IMR-90 (cell line): Measurements from ENCODE around the gene ACOXL. TPM values are rescaled to one million over a fixed set of nuclear protein-coding genes. Genes with fewer than 3 reads are reported as not detected.
A peak's percentile ranks its signal among the peaks of the same experiment; 100 is the strongest.

Experiments
- ATAC-seq: fragments of 200-7000 bp; cut with Tn5 transposase; 2 replicates; pipeline ENCODE4 v1.9.1; 2020; ENCODE audit warnings: low read depth, mild to moderate bottlenecking, moderate library complexity
- BruUV-seq: library from RNA; stranded (reverse); fragments of 400-500 nt; replicated peaks from 2 replicates; lab custom pipeline; 2021; lab: Mats Ljungman, UMichigan
- CTCF ChIA-PET: fragments of 300-600 bp; formaldehyde crosslinking; extraction: SDS; loops from one replicate; lab custom pipeline; 2021; ENCODE audit warnings: antibody characterized with exemption; lab: Yijun Ruan, JAX
- POLR2A ChIA-PET: fragments of 300-600 bp; sonication (Branson Sonifier 250); formaldehyde crosslinking; loops from one replicate; lab custom pipeline; 2022; ENCODE audit warnings: antibody characterized with exemption; ENCODE audit not compliant: unreplicated experiment; lab: Charles Lee
- DNase-seq: peaks from one replicate; pipeline ENCODE4 v3.0.0; 2013
- H2AFZ ChIP-seq: replicated peaks from 2 replicates; pipeline ENCODE3; 2013; ENCODE audit warnings: low read length, mild to moderate bottlenecking; ENCODE audit not compliant: poor library complexity
- H2AK5ac ChIP-seq: 2 replicates; pipeline ENCODE4 v1.6.1; 2013; ENCODE audit warnings: low read depth, low read length, inconsistent platforms
- H2AK9ac ChIP-seq: replicated peaks from 2 replicates; pipeline ENCODE3; 2013; ENCODE audit warnings: mild to moderate bottlenecking, low read depth, low read length, moderate library complexity; ENCODE audit not compliant: poor library complexity
- H2BK120ac ChIP-seq: 2 replicates; pipeline ENCODE4 v1.6.1; 2013; ENCODE audit warnings: low read depth, low read length, inconsistent platforms
- H2BK15ac ChIP-seq: 3 replicates; pipeline ENCODE4 v1.6.1; 2013; ENCODE audit warnings: low read depth, low read length, inconsistent platforms
- H2BK20ac ChIP-seq: 2 replicates; pipeline ENCODE4 v1.6.1; 2013; ENCODE audit warnings: low read depth, mild to moderate bottlenecking, inconsistent platforms, low read length, moderate library complexity
- H2BK5ac ChIP-seq: 2 replicates; pipeline ENCODE4 v1.6.1; 2013; ENCODE audit warnings: mild to moderate bottlenecking, low read depth, low read length, inconsistent platforms; ENCODE audit not compliant: poor library complexity, severe bottlenecking
- H3K14ac ChIP-seq: replicated peaks from 2 replicates; pipeline ENCODE4 v1.6.1; 2013; ENCODE audit warnings: low read depth, low read length, inconsistent platforms
- H3K18ac ChIP-seq: 2 replicates; pipeline ENCODE4 v1.6.1; 2013; ENCODE audit warnings: low read depth, low read length, control low read depth
- H3K23ac ChIP-seq: 2 replicates; pipeline ENCODE4 v1.6.1; 2013; ENCODE audit warnings: low read depth, low read length, inconsistent platforms
- H3K27ac ChIP-seq: 2 replicates; pipeline ENCODE4 v1.5.1; 2013; ENCODE audit warnings: mild to moderate bottlenecking, control low read depth, low read length; ENCODE audit not compliant: insufficient read depth
- H3K27me3 ChIP-seq: 2 replicates; pipeline ENCODE4 v1.6.1; 2013; ENCODE audit warnings: low read length; ENCODE audit not compliant: control insufficient read depth, insufficient read depth
- H3K36me3 ChIP-seq: 2 replicates; pipeline ENCODE4 v1.6.1; 2013; ENCODE audit warnings: low read length, mixed read lengths; ENCODE audit not compliant: control insufficient read depth, insufficient read depth
- H3K4ac ChIP-seq: 2 replicates; pipeline ENCODE4 v1.6.1; 2013; ENCODE audit warnings: low read depth, low read length, inconsistent platforms
- H3K4me1 ChIP-seq: 2 replicates; pipeline ENCODE4 v1.6.1; 2013; ENCODE audit warnings: low read length, mixed read lengths; ENCODE audit not compliant: control insufficient read depth, insufficient read depth
- H3K4me2 ChIP-seq: 2 replicates; pipeline ENCODE4 v1.6.1; 2013; ENCODE audit warnings: low read depth, mild to moderate bottlenecking, control low read depth, low read length, moderate library complexity
- H3K4me3 ChIP-seq: 2 replicates; pipeline ENCODE4 v1.5.1; 2013; ENCODE audit warnings: low read depth, mild to moderate bottlenecking, control low read depth, low read length, moderate library complexity; ENCODE audit not compliant: insufficient read depth
- H3K56ac ChIP-seq: 2 replicates; pipeline ENCODE4 v1.6.1; 2013; ENCODE audit warnings: low read length, inconsistent platforms; ENCODE audit not compliant: insufficient read depth; ENCODE audit errors: extremely low read depth
- H3K79me1 ChIP-seq, 2 experiments: 2 replicates each; pipeline ENCODE4 v1.6.1; 2013; ENCODE audit warnings: low read length in 2 of 2, inconsistent platforms in 1 of 2, low read depth in 1 of 2
- H3K9ac ChIP-seq: 2 replicates; pipeline ENCODE4 v1.6.1; 2013; ENCODE audit warnings: low read depth, low read length, control low read depth
- H3K9me1 ChIP-seq: 2 replicates; pipeline ENCODE4 v1.6.1; 2013; ENCODE audit warnings: low read length, inconsistent platforms; ENCODE audit not compliant: insufficient read depth
- H3K9me3 ChIP-seq: 2 replicates; pipeline ENCODE4 v1.6.1; 2013; ENCODE audit warnings: low read length; ENCODE audit not compliant: control insufficient read depth, insufficient read depth
- H4K20me1 ChIP-seq: 2 replicates; pipeline ENCODE4 v1.6.1; 2013; ENCODE audit warnings: low read length, inconsistent platforms; ENCODE audit not compliant: insufficient read depth
- H4K5ac ChIP-seq: 2 replicates; pipeline ENCODE4 v1.6.1; 2013; ENCODE audit warnings: mild to moderate bottlenecking, low read depth, low read length, control low read depth
- H4K8ac ChIP-seq, 2 experiments: 2 replicates each; pipeline ENCODE4 v1.6.1; 2013; ENCODE audit warnings: low read depth in 2 of 2, low read length in 2 of 2, control low read depth in 1 of 2, inconsistent platforms in 1 of 2
- H4K91ac ChIP-seq: 2 replicates; pipeline ENCODE4 v1.6.1; 2013; ENCODE audit warnings: low read depth, low read length, inconsistent platforms; ENCODE audit not compliant: insufficient read depth
- WGBS, 2 experiments: methylation state at CpG; one replicate each; pipeline versions ENCODE4 v1.1.5 to v1.1.7; 2013; ENCODE audit warnings: missing lambda C conversion rate in 2 of 2; ENCODE audit not compliant: insufficient read length in 1 of 2; ENCODE audit errors: extremely low coverage in 2 of 2; 5-methylcytosine and 5-hydroxymethylcytosine counted together
- dilution Hi-C: fragments of 300-500 bp; cut with HindIII; formaldehyde crosslinking; loops from one replicate; pipeline ENCODE4 v1.14.3; 2018; ENCODE audit warnings: low sequenced_read_pairs; ENCODE audit not compliant: unreplicated experiment
- in situ Hi-C: fragments of 300-500 bp; cut with MboI; formaldehyde crosslinking; loops from 3 replicates; pipeline ENCODE4 v1.14.3; 2019; ENCODE audit warnings: low sequenced_read_pairs, inconsistent platforms, mixed read lengths
- intact Hi-C: fragments of 100-400 bp; cut with micrococcal nuclease; formaldehyde crosslinking; loops from 2 replicates; pipeline ENCODE4 v1.10.0; 2022
- polyA plus RNA-seq, 3 experiments: library from polyadenylated mRNA; depleted of rRNA; stranded (reverse); fragments of >200 nt; gene quantifications; 2 replicates each; pipeline ENCODE4 v1.2.3, GENCODE V29; 2012; ENCODE audit warnings: low replicate concordance in 1 of 3
- total RNA-seq: library from RNA; depleted of rRNA; stranded (reverse); fragments of >200 nt; gene quantifications from 2 replicates; pipeline ENCODE4 v1.2.3, GENCODE V29; 2012
- TF ChIP-seq, protein P1 (sequence below): conservative IDR thresholded peaks from 2 replicates; pipeline ENCODE4 v1.5.1; 2012; ENCODE audit warnings: mild to moderate bottlenecking, low read depth, low read length, improper control_type of control experiment
- TF ChIP-seq, protein P2 (sequence below): fragments of 150-350 bp; IDR thresholded peaks from 2 replicates; pipeline ENCODE4 v1.6.1; 2017; ENCODE audit warnings: mild to moderate bottlenecking, antibody characterized with exemption, low read length, low read depth

Gene ACOXL
- total and polyA plus RNA-seq, 2 of the 4 experiments (the other 2 are of a cell fraction): not detected

DNA sequence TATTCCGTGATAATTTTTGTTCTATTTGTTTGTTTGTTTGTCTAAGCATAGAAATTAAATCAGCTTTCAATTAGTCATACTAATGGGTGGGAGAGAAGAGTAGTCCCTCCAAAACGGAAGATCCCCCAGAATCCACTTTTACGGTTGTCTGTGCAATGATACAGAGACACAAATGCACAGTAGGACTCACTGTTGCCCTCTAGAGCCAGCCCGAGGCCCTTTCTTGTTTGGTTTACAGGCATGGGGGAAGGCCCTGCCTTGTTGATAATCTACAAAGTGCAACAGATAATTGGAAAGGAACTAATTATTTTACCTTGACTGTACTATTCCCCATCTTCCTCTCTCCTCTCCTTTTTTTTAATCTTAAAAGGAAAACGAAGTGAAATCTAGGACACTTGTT, 121.1 kb downstream of the ACOXL start:
- H2BK120ac ChIP-seq: no peak overlapping the region
- no peaks in the 10 kb centered on the region for H3K9me1 ChIP-seq
- peak; percentile 12 for DNase-seq
- no peaks in the 10 kb centered on the region for H3K36me3 ChIP-seq
- TF ChIP-seq, protein P1, sequence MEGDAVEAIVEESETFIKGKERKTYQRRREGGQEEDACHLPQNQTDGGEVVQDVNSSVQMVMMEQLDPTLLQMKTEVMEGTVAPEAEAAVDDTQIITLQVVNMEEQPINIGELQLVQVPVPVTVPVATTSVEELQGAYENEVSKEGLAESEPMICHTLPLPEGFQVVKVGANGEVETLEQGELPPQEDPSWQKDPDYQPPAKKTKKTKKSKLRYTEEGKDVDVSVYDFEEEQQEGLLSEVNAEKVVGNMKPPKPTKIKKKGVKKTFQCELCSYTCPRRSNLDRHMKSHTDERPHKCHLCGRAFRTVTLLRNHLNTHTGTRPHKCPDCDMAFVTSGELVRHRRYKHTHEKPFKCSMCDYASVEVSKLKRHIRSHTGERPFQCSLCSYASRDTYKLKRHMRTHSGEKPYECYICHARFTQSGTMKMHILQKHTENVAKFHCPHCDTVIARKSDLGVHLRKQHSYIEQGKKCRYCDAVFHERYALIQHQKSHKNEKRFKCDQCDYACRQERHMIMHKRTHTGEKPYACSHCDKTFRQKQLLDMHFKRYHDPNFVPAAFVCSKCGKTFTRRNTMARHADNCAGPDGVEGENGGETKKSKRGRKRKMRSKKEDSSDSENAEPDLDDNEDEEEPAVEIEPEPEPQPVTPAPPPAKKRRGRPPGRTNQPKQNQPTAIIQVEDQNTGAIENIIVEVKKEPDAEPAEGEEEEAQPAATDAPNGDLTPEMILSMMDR: peak; percentile 37
- TF ChIP-seq, protein P2, sequence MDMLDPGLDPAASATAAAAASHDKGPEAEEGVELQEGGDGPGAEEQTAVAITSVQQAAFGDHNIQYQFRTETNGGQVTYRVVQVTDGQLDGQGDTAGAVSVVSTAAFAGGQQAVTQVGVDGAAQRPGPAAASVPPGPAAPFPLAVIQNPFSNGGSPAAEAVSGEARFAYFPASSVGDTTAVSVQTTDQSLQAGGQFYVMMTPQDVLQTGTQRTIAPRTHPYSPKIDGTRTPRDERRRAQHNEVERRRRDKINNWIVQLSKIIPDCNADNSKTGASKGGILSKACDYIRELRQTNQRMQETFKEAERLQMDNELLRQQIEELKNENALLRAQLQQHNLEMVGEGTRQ: no peak
- H3K9me3 ChIP-seq: no peaks in the 10 kb centered on the region
- H2AFZ ChIP-seq: no peak overlapping the region
- no CpG with 5 or more reads among the region's 5 CpGs for WGBS, 2 experiments
- peak; percentile 66; the same call in 1 of the 2 replicates for ATAC-seq
- H3K4me1 ChIP-seq: no peaks in the 10 kb centered on the region
- no peak overlapping the region for H3K27ac ChIP-seq
- H3K4me2 ChIP-seq: no peak overlapping the region
- BruUV-seq: no TSS peak
- POLR2A ChIA-PET: no interaction called here
- H2AK5ac ChIP-seq: no peak overlapping the region
- no peak overlapping the region for H4K5ac ChIP-seq
- H2BK15ac ChIP-seq: no peak overlapping the region
- no peak overlapping the region for H4K91ac ChIP-seq
- no peak overlapping the region for H4K8ac ChIP-seq
- dilution Hi-C loops: no loop called here
- no peak overlapping the region for H3K4me3 ChIP-seq
- no peak overlapping the region for H3K14ac ChIP-seq
- H2BK20ac ChIP-seq: no peak overlapping the region
- H3K9ac ChIP-seq: no peak overlapping the region
- intact Hi-C loops: no loop called here
- no peak overlapping the region for H2BK5ac ChIP-seq
- no peaks in the 10 kb centered on the region for H4K20me1 ChIP-seq
- in situ Hi-C loops: no loop called here
- CTCF ChIA-PET: no interaction called here
- H3K79me1 ChIP-seq: no peaks in the 10 kb centered on the region
- no peak overlapping the region for H3K23ac ChIP-seq
- no peak overlapping the region for H2AK9ac ChIP-seq
- peaks cover 16% of the 10 kb centered on the region for H3K27me3 ChIP-seq
- no peak overlapping the region for H3K4ac ChIP-seq
- no peak overlapping the region for H3K18ac ChIP-seq
- no peak overlapping the region for H3K56ac ChIP-seq
